ENCODE measurements around the gene BEST2.

The BEST2 gene

DNA sequence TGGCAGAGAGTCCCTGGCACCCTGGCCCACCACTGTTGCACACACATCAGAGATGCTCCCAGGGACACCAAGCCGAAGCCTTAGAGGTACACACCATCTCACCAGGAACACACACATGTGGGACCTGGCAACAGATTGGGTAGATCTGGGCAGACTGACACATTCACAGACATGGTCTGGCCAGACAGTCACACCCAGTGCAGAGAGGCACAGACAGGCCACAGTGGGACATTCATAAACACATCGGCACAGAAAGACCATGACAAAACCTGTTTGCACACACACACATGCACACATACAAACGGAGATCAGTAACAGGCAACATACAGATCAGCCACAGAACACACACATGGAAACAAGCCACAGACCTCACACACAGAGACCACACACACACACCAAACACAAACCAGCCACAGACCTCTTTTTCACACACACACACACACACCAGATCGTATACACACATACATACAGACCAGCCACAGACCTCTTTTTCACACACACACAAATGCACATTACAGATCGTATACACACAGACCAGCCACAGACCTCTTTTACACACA is 33.4 kb downstream of the BEST2 start (continued):
- TF ChIP-seq TCF4 (CRISPR knock-in tag; IDR thresholded peaks at IDR 0.05; ENCODE audit: borderline replicate concordance) (no peak), ARNTL (CRISPR knock-in tag; IDR thresholded peaks at IDR 0.05; ENCODE audit: borderline replicate concordance, low read depth) (no peak)

DNA sequence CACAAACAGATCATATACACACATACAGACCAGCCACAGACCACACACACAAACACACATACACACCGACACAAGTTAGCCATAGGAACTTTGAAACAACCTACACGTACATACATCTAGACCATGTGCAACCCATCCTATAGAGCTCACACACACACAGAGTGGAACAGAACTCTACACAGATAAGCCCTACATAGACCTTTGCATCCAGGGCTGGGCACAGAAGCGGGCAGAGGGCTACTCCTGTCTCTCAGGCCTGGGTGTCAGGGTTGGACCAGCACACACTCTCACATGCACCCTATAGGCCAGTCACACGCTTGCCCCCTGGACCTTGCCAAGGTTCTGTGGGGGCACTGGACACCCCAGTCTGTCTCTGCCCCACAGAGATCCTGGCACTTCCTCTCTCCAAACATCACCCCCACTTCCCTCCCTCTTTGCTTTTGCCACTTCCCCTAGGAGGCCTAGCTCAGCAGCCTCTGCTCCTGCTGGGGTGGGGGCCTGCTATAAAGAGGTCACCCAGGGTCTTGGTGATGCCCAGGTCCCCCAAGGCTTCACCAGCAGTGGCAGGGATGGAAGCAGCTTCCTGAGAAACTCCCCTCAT is 33.9 kb downstream of the BEST2 start:
- TF ChIP-seq RARB (CRISPR knock-in tag; IDR thresholded peaks at IDR 0.05) (no peak), ISL1 (CRISPR knock-in tag; IDR thresholded peaks at IDR 0.05) (no peak), TCF4 (CRISPR knock-in tag; IDR thresholded peaks at IDR 0.05; ENCODE audit: borderline replicate concordance) (no peak), ZFP3 (CRISPR knock-in tag; IDR thresholded peaks at IDR 0.05) (no peak), ESRRG (CRISPR knock-in tag; IDR thresholded peaks at IDR 0.05) (no peak), ARNTL (CRISPR knock-in tag; IDR thresholded peaks at IDR 0.05; ENCODE audit: borderline replicate concordance, low read depth) (no peak), ZNF565 (CRISPR knock-in tag; conservative IDR thresholded peaks at IDR 0.05; ENCODE audit: low read depth) (no peak), TOX (CRISPR knock-in tag; IDR thresholded peaks at IDR 0.05; ENCODE audit: borderline replicate concordance) (no peak), CSDC2 (CRISPR knock-in tag; IDR thresholded peaks at IDR 0.05) (no peak), GLIS3 (CRISPR knock-in tag; IDR thresholded peaks at IDR 0.05) (no peak), BACH2 (CRISPR knock-in tag; IDR thresholded peaks at IDR 0.05; ENCODE audit: borderline replicate concordance) (no peak)
- TF ChIP-seq, protein P1, sequence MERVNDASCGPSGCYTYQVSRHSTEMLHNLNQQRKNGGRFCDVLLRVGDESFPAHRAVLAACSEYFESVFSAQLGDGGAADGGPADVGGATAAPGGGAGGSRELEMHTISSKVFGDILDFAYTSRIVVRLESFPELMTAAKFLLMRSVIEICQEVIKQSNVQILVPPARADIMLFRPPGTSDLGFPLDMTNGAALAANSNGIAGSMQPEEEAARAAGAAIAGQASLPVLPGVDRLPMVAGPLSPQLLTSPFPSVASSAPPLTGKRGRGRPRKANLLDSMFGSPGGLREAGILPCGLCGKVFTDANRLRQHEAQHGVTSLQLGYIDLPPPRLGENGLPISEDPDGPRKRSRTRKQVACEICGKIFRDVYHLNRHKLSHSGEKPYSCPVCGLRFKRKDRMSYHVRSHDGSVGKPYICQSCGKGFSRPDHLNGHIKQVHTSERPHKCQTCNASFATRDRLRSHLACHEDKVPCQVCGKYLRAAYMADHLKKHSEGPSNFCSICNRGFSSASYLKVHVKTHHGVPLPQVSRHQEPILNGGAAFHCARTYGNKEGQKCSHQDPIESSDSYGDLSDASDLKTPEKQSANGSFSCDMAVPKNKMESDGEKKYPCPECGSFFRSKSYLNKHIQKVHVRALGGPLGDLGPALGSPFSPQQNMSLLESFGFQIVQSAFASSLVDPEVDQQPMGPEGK (CRISPR knock-in tag; IDR thresholded peaks at IDR 0.05; ENCODE audit: borderline replicate concordance), result no peak
- TF ChIP-seq, protein P2, sequence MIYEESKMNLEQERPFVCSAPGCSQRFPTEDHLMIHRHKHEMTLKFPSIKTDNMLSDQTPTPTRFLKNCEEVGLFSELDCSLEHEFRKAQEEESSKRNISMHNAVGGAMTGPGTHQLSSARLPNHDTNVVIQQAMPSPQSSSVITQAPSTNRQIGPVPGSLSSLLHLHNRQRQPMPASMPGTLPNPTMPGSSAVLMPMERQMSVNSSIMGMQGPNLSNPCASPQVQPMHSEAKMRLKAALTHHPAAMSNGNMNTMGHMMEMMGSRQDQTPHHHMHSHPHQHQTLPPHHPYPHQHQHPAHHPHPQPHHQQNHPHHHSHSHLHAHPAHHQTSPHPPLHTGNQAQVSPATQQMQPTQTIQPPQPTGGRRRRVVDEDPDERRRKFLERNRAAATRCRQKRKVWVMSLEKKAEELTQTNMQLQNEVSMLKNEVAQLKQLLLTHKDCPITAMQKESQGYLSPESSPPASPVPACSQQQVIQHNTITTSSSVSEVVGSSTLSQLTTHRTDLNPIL (CRISPR knock-in tag; IDR thresholded peaks at IDR 0.05; ENCODE audit: low read depth), result no peak
- TF ChIP-seq, protein P3, sequence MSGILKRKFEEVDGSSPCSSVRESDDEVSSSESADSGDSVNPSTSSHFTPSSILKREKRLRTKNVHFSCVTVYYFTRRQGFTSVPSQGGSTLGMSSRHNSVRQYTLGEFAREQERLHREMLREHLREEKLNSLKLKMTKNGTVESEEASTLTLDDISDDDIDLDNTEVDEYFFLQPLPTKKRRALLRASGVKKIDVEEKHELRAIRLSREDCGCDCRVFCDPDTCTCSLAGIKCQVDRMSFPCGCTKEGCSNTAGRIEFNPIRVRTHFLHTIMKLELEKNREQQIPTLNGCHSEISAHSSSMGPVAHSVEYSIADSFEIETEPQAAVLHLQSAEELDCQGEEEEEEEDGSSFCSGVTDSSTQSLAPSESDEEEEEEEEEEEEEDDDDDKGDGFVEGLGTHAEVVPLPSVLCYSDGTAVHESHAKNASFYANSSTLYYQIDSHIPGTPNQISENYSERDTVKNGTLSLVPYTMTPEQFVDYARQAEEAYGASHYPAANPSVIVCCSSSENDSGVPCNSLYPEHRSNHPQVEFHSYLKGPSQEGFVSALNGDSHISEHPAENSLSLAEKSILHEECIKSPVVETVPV (CRISPR knock-in tag; IDR thresholded peaks at IDR 0.05), result no peak
- TF ChIP-seq, protein P4, sequence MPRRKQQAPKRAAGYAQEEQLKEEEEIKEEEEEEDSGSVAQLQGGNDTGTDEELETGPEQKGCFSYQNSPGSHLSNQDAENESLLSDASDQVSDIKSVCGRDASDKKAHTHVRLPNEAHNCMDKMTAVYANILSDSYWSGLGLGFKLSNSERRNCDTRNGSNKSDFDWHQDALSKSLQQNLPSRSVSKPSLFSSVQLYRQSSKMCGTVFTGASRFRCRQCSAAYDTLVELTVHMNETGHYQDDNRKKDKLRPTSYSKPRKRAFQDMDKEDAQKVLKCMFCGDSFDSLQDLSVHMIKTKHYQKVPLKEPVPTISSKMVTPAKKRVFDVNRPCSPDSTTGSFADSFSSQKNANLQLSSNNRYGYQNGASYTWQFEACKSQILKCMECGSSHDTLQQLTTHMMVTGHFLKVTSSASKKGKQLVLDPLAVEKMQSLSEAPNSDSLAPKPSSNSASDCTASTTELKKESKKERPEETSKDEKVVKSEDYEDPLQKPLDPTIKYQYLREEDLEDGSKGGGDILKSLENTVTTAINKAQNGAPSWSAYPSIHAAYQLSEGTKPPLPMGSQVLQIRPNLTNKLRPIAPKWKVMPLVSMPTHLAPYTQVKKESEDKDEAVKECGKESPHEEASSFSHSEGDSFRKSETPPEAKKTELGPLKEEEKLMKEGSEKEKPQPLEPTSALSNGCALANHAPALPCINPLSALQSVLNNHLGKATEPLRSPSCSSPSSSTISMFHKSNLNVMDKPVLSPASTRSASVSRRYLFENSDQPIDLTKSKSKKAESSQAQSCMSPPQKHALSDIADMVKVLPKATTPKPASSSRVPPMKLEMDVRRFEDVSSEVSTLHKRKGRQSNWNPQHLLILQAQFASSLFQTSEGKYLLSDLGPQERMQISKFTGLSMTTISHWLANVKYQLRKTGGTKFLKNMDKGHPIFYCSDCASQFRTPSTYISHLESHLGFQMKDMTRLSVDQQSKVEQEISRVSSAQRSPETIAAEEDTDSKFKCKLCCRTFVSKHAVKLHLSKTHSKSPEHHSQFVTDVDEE (CRISPR knock-in tag; IDR thresholded peaks at IDR 0.05), result no peak
- ATAC-seq, result no peak

DNA sequence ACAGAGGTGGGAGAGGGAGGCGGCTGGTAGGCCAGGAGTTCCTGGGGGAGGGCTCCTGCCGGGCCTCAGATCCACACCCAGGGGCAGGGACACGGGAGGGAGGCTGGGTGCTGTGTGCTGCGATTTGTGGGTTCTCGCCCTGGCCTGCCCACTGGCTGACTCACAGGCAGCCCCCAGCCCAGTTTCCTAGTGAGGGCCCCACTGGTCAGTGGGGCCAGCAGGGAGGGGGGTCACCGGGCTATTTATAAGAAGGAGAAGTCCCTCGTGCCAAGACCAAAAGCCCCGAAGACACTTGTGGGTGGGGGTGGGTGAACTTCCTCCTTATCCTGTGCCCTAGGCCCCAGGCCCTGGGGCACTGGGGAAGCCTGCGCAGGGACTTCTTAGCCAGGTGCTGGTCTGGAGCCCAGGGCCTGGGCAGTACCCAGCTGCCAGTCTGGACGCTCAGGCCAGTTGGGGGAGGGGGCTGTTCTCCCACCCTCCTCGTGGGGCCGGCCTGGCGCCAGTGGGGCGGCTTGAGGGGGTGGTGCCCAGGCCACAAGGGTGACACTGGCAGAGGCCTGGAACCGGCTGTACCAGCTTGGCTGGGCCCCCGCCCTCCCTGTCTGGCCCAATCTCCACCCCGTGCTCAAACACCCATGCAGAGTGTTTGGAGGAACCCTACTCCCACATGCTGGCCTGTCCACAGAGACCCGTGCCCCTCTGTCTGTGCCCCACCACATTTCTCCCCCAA is 34.7 kb downstream of the BEST2 start:
- TF ChIP-seq ZNF565 (CRISPR knock-in tag; conservative IDR thresholded peaks at IDR 0.05; ENCODE audit: low read depth), result no peak
- TF ChIP-seq, protein P2 (CRISPR knock-in tag; IDR thresholded peaks at IDR 0.05; ENCODE audit: low read depth), result no peak
- no peak for TF ChIP-seq CSDC2 (CRISPR knock-in tag; IDR thresholded peaks at IDR 0.05)
- TF ChIP-seq, protein P3 (CRISPR knock-in tag; IDR thresholded peaks at IDR 0.05), result no peak
- no peak for TF ChIP-seq PPARA (CRISPR knock-in tag; IDR thresholded peaks at IDR 0.05; ENCODE audit: borderline replicate concordance)
- no peak for TF ChIP-seq OSR1 (CRISPR knock-in tag; IDR thresholded peaks at IDR 0.05)
- TF ChIP-seq ZFP30 (CRISPR knock-in tag; IDR thresholded peaks at IDR 0.05), result no peak
- no peak for ATAC-seq
